SK-N-MC (cell line): Measurements from ENCODE around the gene AKTIP.

Experiments used
- EZH2 ChIP-seq: fragments of 200-600 bp; sonication (generic); IDR thresholded peaks from one replicate; pipeline ENCODE4 v1.6.1; 2017; ENCODE audit warnings: antibody characterized with exemption
- POLR2AphosphoS5 ChIP-seq: IDR thresholded peaks from 2 replicates; pipeline ENCODE4 v1.6.1; 2012; ENCODE audit warnings: mild to moderate bottlenecking, low read depth, low read length, borderline replicate concordance

DNA sequence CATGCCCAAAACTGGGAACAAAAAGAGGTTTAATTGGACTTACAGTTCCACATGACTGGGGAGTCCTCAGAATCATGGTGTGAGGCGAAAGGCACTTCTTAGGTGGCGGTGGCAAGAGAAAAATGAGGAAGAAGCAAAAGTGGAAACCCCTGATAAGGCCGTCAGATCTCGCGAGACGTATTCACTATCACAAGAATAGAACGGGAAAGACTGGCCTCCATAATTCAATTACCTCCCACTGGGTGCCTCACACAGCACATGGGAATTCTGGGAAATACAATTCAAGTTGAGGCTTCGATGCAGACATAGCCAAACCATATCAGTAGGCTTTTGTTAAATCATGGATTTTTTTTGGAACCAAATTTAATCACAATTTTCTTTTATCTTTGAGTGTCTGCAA, 44.4 kb downstream of the AKTIP start:
- TF ChIP-seq EZH2 (no peak), POLR2AphosphoS5 (no peak)
